ENCODE measurements around the gene PIK3C2B. TPM values are rescaled to one million over a fixed set of nuclear protein-coding genes. Genes with fewer than 3 reads are reported as not detected.

PIK3C2B gene
- total RNA-seq, 1 experiment from 2014 or later: 17.4 TPM

DNA sequence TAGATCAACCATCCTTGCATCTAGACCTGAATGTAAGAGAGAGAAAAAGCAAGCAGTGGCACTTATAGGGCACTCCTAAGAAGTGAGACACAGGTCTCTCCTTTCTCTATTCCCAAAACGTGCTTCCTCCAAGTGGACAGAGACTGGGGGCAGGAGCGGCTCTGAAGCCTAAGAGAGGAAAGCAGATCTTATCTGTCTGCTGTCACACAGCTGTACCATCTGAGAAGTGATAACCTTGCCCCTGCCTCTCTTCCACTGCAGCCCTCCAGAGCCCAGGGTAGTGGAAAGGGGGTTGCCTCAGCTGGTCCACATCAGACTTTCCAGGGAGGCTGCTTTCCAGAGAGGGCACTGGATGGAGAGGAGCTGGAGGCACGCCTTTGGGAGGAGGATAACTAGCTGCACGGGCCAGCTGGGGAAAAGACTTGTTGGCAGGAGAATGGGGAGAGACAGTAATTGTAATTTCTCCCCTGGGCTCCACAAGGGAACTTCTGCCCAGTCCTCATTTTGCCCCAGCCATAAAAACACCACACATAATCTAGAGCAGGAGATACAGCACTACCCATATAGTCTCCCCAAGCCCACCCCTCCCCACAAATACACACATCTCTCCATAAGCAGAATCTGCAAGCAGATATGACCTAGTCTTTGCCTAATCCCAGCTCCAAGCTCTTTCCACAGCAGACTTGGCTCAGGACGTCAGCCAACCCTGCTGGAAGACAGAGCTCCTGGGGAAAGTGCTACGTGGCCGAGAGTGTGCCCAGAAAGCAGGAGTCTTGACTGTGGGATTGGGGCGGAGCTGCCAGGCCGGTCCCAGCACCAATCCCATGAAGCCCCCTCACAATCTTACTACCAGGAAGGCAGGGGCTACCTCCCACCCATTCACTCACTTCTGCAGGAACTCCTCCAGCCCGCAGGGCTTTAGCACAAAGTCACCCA, 31.2 kb downstream of the PIK3C2B start:
- intact Hi-C loops (cut with micrococcal nuclease): no loop called here
- Histone ChIP-seq H3K9me2 (ENCODE audit: insufficient read depth) (no peaks in the 10 kb centered on the region), H3K4me3 (replicated peaks in 1 of 2; ENCODE audit: low read depth in 1 of 2, low read length in 2 of 2) (no peak overlapping the region), H3K9me3 (ENCODE audit: control insufficient read depth in 1 of 2, insufficient read depth in 1 of 2, low read depth in 1 of 2, low read length in 2 of 2) (no peaks in the 10 kb centered on the region), H3K9ac (ENCODE audit: low read length) (no peak overlapping the region), H3K27me3 (ENCODE audit: insufficient read depth, low read length) (no peaks in the 10 kb centered on the region), H3K4me1 (ENCODE audit: control insufficient read depth in 1 of 2, insufficient read depth in 2 of 2, low read length in 2 of 2) (no peaks in the 10 kb centered on the region), H2AFZ (ENCODE audit: low read depth, low read length, poor library complexity, severe bottlenecking) (no peak overlapping the region), H3K36me3 (ENCODE audit: control insufficient read depth in 1 of 2, insufficient read depth in 2 of 2, low read length in 2 of 2) (peaks cover 0 to 2% of the 10 kb centered on the region in 2 experiments; a peak in 1 of 4 replicates), H4K20me1 (ENCODE audit: insufficient read depth) (no peaks in the 10 kb centered on the region), H3K79me2 (ENCODE audit: insufficient read depth, low read length) (no peaks in the 10 kb centered on the region), H3K27ac (ENCODE audit: low read depth, low read length) (no peak overlapping the region), H3K4me2 (ENCODE audit: low read length) (no peak overlapping the region)
- ChIA-PET CTCF (no interaction called here), POLR2A (no interaction called here), RAD21 (ENCODE audit: low non-redundant PET in 1 of 2, low total read pairs in 2 of 2, uncharacterized antibody in 2 of 2, unreplicated experiment in 2 of 2) (no interaction called here)
- no TSS peak for BruUV-seq (replicated peaks)
- TF ChIP-seq, protein P1, sequence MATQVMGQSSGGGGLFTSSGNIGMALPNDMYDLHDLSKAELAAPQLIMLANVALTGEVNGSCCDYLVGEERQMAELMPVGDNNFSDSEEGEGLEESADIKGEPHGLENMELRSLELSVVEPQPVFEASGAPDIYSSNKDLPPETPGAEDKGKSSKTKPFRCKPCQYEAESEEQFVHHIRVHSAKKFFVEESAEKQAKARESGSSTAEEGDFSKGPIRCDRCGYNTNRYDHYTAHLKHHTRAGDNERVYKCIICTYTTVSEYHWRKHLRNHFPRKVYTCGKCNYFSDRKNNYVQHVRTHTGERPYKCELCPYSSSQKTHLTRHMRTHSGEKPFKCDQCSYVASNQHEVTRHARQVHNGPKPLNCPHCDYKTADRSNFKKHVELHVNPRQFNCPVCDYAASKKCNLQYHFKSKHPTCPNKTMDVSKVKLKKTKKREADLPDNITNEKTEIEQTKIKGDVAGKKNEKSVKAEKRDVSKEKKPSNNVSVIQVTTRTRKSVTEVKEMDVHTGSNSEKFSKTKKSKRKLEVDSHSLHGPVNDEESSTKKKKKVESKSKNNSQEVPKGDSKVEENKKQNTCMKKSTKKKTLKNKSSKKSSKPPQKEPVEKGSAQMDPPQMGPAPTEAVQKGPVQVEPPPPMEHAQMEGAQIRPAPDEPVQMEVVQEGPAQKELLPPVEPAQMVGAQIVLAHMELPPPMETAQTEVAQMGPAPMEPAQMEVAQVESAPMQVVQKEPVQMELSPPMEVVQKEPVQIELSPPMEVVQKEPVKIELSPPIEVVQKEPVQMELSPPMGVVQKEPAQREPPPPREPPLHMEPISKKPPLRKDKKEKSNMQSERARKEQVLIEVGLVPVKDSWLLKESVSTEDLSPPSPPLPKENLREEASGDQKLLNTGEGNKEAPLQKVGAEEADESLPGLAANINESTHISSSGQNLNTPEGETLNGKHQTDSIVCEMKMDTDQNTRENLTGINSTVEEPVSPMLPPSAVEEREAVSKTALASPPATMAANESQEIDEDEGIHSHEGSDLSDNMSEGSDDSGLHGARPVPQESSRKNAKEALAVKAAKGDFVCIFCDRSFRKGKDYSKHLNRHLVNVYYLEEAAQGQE (IDR thresholded peaks at IDR 0.05; ENCODE audit: low read depth): no peak
- TF ChIP-seq, protein P2, sequence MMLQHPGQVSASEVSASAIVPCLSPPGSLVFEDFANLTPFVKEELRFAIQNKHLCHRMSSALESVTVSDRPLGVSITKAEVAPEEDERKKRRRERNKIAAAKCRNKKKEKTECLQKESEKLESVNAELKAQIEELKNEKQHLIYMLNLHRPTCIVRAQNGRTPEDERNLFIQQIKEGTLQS (IDR thresholded peaks at IDR 0.05): no peak
- TF ChIP-seq, protein P3, sequence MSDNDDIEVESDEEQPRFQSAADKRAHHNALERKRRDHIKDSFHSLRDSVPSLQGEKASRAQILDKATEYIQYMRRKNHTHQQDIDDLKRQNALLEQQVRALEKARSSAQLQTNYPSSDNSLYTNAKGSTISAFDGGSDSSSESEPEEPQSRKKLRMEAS (IDR thresholded peaks at IDR 0.05): no peak
- TF ChIP-seq YY1 (IDR thresholded peaks at IDR 0.05; ENCODE audit: extremely low read depth, insufficient replicate concordance, low read depth, low read length) (no peak), ZFX (IDR thresholded peaks at IDR 0.05) (no peak), ELF1 (IDR thresholded peaks at IDR 0.05; ENCODE audit: borderline replicate concordance, low read depth) (no peak), POLR2A (IDR thresholded peaks at IDR 0.05; ENCODE audit: borderline replicate concordance, extremely low read depth, insufficient read depth, insufficient read length) (no peak), SIN3A (IDR thresholded peaks at IDR 0.05; ENCODE audit: low read depth) (no peak), EZH2phosphoT487 (IDR thresholded peaks at IDR 0.05; ENCODE audit: borderline replicate concordance) (no peak), ZNF274 (IDR thresholded peaks at IDR 0.05; ENCODE audit: low read depth, low read length) (no peak), RAD21 (IDR thresholded peaks at IDR 0.05; ENCODE audit: low read depth) (no peak), FOSL1 (IDR thresholded peaks at IDR 0.05; ENCODE audit: low read depth) (no peak)
- DNase-seq (ENCODE audit: low read depth, low spot score) (no peak), ATAC-seq (no peak)
